AG08396 (cell line): ENCODE data around the gene TANC1.

Source experiments
- DNase-seq: peaks from one replicate; pipeline ENCODE4 v3.0.0; 2012; ENCODE audit warnings: low spot score, mixed read lengths

TANC1 gene

DNA sequence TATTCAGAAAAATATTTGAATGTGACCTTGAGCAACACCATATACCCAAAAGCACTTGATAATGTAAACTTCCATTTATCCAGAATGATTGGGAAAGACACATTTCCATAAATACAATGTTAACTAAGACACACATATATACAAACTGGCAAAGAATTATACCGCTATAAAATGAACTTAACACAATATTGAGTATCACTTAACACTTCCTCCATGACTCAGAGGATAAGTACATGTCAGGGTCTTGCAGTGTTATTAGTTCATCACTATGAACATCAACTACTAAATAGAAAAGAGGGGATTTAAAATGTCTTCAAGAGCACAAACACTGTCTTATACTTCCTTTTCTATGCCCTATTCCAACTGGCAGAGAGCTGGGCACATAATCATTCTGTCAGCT lies 299.5 kb downstream of the TANC1 start:
- DNase-seq = no peak

DNA sequence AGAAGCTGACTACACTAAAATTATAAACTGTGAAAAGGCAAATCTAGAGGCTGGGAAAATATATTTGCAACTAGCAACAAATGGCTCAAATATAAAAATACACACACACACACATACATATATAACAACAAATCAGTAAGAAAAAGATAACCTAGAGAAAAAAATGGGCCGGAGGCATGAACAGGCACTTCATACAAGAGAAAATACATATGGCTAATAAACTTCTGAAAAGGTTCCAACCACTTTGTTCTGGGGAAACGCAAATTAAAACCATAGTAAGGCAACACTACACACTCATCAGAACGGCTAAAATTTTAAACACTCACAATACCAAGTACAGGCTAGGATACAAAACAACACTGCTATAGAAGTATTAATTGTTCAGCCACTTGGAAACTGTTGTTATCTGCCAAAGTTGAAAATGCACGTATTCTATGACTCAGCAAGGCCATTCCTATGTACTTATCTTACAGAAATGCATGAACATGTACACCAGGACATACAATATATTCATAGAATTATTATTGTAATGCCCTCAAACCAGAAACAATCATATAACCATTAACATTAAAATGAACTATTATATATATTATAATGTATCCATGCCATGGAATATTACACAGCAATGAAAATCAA lies 302.4 kb downstream of the TANC1 start:
- DNase-seq = no peak

DNA sequence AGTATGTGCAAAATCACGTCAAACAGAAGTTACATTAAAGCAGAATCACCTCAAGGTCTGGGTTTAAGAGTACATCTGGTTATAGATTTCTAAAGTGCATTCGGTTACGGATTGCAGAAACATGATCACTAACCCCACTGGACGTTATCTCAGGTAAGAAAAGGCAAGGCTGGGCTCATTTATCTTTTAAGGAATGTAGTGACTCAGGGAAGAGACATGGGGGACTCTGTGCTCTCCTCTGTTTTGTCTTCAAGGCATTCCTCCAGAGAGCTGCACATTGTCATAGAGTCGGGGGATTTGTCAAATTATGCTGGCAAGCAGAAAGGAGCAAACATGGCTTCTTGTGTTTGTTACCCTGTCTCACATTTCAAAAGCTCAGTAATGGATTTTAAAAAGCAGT lies 303.7 kb downstream of the TANC1 start:
- no peak for DNase-seq

DNA sequence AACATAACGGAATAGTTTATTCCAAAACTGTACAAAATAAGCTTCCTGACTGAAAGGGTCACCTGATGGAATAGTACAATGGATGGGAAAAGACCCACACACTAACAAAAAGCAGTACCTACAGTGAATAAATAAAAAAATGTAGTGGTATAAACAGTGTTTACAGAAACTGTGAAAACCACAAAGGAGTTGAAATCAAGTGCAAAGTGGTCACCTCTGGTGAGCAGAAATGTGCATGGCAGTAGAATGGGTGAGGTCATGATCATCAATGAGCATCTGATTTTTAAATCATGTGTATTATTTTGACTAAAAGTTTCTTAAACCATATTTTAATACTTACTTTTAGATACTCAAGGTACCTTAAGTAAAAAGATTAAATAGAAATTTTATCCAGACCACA lies 306.7 kb downstream of the TANC1 start:
- no peak for DNase-seq

DNA sequence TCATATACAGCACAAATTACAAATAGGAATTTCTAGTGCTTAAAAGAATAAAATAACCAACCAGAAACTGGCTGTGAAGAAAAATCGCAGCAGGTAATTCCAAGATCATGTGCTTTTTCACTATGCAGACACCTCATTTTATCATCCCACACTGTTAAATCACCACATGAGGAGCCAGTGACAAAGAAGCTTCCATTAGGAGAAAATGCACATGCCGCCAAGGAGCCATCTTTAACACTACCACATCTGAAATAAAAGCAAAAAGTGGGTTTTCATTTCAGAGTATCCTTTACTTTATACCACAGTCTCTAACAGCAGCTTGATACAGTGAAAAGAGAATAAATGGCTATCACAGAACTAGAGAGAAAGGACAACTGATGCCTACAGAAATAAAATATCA lies 311.3 kb downstream of the TANC1 start:
- no peak for DNase-seq

DNA sequence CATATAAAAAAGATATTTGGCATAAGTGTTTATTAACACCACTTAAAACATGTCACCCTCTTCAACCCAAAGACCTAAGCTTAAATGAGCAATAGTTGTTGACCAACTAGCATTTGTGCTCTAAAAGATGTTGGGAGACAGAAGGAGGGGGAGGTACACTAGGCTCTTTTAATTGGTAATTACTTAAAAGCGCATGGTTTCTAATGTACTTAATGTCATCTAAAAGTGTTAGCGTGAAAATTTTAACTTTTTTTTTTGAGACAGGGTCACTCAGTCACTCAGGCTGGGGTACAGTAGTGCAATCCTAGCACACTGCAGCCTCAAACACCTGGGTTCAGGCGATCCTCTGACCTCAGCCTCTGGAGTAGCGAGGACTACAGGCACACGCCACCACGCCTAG lies 312.6 kb downstream of the TANC1 start:
- DNase-seq = no peak
